Neural cell (in vitro differentiated cells): Measurements from ENCODE around the gene PRTN3. TPM values are rescaled to one million over a fixed set of nuclear protein-coding genes. Genes with fewer than 3 reads are reported as not detected.

ENCODE experiments used
- H2AFZ ChIP-seq: fragments of 200-600, 300-800 bp; sonication (generic), shearing (Covaris generic); 2 replicates; pipeline ENCODE4 v1.6.0; 2014; ENCODE audit warnings: low read depth, mild to moderate bottlenecking, antibody characterized with exemption, low read length, moderate library complexity
- H3F3A ChIP-seq: fragments of 200-600 bp; shearing (Covaris generic); 2 replicates; pipeline ENCODE4 v1.6.1; 2016; ENCODE audit warnings: mild to moderate bottlenecking, moderate library complexity, mixed read lengths, antibody characterized with exemption, low read length; ENCODE audit not compliant: insufficient read depth, poor library complexity, severe bottlenecking
- H3K27ac ChIP-seq: fragments of 200-600, 300-800 bp; sonication (generic), shearing (Covaris generic); 2 replicates; pipeline ENCODE4 v1.5.1; 2014; ENCODE audit warnings: mild to moderate bottlenecking, low read length, moderate library complexity
- H3K27me3 ChIP-seq: fragments of 300-800, 200-600 bp; sonication (generic), shearing (Covaris generic); 2 replicates; pipeline ENCODE4 v1.6.0; 2014; ENCODE audit warnings: mild to moderate bottlenecking, low read depth, low read length, moderate library complexity; ENCODE audit not compliant: insufficient read depth
- H3K36me3 ChIP-seq: fragments of 300-800, 200-600 bp; sonication (generic), shearing (Covaris generic); 2 replicates; pipeline ENCODE4 v1.5.1; 2014; ENCODE audit warnings: mild to moderate bottlenecking, antibody characterized with exemption, low read length, moderate library complexity; ENCODE audit not compliant: insufficient read depth
- H3K4me2 ChIP-seq: fragments of 300-800, 200-600 bp; sonication (generic), shearing (Covaris generic); 2 replicates; pipeline ENCODE4 v1.6.0; 2014; ENCODE audit warnings: mild to moderate bottlenecking, low read length
- H3K4me3 ChIP-seq: fragments of 300-800, 200-600 bp; sonication (generic), shearing (Covaris generic); 2 replicates; pipeline ENCODE4 v1.5.1; 2014; ENCODE audit warnings: mild to moderate bottlenecking, low read length, moderate library complexity
- H3K79me2 ChIP-seq: fragments of 200-600 bp; shearing (Covaris generic); replicated peaks from 2 replicates; pipeline ENCODE4 v1.6.0; 2014; ENCODE audit warnings: mild to moderate bottlenecking, low read length, moderate library complexity; ENCODE audit not compliant: insufficient read depth
- H3K9ac ChIP-seq: fragments of 300-800, 200-600 bp; sonication (generic), shearing (Covaris generic); 2 replicates; pipeline ENCODE4 v1.6.1; 2016; ENCODE audit warnings: mild to moderate bottlenecking, low read length, mixed read lengths
- H3K9me2 ChIP-seq: fragments of 200-600 bp; shearing (Covaris generic); 2 replicates; pipeline ENCODE4 v1.6.1; 2016; ENCODE audit warnings: mild to moderate bottlenecking, low read length, mixed read lengths; ENCODE audit not compliant: insufficient read depth
- H3K9me3 ChIP-seq: fragments of 200-600, 300-800 bp; sonication (generic), shearing (Covaris generic); 2 replicates; pipeline ENCODE4 v1.6.1; 2016; ENCODE audit warnings: mild to moderate bottlenecking, mixed run types, low read length, moderate library complexity, mixed read lengths
- H4K20me1 ChIP-seq: fragments of 200-600 bp; shearing (Covaris generic); 2 replicates; pipeline ENCODE4 v1.6.1; 2016; ENCODE audit warnings: mild to moderate bottlenecking, mixed run types; ENCODE audit not compliant: insufficient read depth
- EP300 ChIP-seq: fragments of 450-650 bp; conservative IDR thresholded peaks from 2 replicates; pipeline ENCODE4 v1.6.1; 2014; ENCODE audit warnings: antibody characterized with exemption, mild to moderate bottlenecking, moderate library complexity; ENCODE audit not compliant: poor library complexity, severe bottlenecking
- EZH2 ChIP-seq: fragments of 200-600, 300-800 bp; shearing (Covaris generic), sonication (generic); IDR thresholded peaks from 2 replicates; pipeline ENCODE4 v1.6.1; 2014; ENCODE audit warnings: antibody characterized with exemption, low read length, borderline replicate concordance, mild to moderate bottlenecking; ENCODE audit not compliant: insufficient read depth, poor library complexity, severe bottlenecking
- MXI1 ChIP-seq: fragments of 450-650 bp; conservative IDR thresholded peaks from 2 replicates; pipeline ENCODE4 v1.6.1; 2014; ENCODE audit warnings: antibody characterized with exemption, mild to moderate bottlenecking; ENCODE audit not compliant: poor library complexity, severe bottlenecking
- POLR2AphosphoS5 ChIP-seq: IDR thresholded peaks from 2 replicates; pipeline ENCODE4 v1.6.1; 2012
- RAD21 ChIP-seq: fragments of 450-650 bp; conservative IDR thresholded peaks from 2 replicates; pipeline ENCODE4 v1.6.1; 2014; ENCODE audit warnings: antibody characterized with exemption, mild to moderate bottlenecking, moderate library complexity
- SMC3 ChIP-seq: fragments of 450-650 bp; conservative IDR thresholded peaks from 2 replicates; pipeline ENCODE4 v1.6.1; 2014; ENCODE audit warnings: antibody characterized with exemption, mild to moderate bottlenecking, moderate library complexity; ENCODE audit not compliant: poor library complexity
- TAF1 ChIP-seq: IDR thresholded peaks from 2 replicates; pipeline ENCODE4 v1.6.1; 2012; ENCODE audit warnings: low read depth
- polyA plus RNA-seq: library from polyadenylated mRNA; depleted of rRNA; stranded (reverse); fragments of >200 nt; gene quantifications from 2 replicates; pipeline ENCODE4 v1.2.3, GENCODE V29; 2014
- TF ChIP-seq, protein P1 (sequence below): fragments of 450-650 bp; IDR thresholded peaks from 2 replicates; pipeline ENCODE4 v1.5.1; 2014; ENCODE audit warnings: antibody characterized with exemption, mild to moderate bottlenecking, moderate library complexity; ENCODE audit not compliant: poor library complexity, severe bottlenecking
- TF ChIP-seq, protein P2 (sequence below): IDR thresholded peaks from 2 replicates; pipeline ENCODE4 v1.6.1; 2012; ENCODE audit warnings: borderline replicate concordance

Gene PRTN3
- polyA plus RNA-seq, 1 donor from 2014 or later, result not detected

DNA sequence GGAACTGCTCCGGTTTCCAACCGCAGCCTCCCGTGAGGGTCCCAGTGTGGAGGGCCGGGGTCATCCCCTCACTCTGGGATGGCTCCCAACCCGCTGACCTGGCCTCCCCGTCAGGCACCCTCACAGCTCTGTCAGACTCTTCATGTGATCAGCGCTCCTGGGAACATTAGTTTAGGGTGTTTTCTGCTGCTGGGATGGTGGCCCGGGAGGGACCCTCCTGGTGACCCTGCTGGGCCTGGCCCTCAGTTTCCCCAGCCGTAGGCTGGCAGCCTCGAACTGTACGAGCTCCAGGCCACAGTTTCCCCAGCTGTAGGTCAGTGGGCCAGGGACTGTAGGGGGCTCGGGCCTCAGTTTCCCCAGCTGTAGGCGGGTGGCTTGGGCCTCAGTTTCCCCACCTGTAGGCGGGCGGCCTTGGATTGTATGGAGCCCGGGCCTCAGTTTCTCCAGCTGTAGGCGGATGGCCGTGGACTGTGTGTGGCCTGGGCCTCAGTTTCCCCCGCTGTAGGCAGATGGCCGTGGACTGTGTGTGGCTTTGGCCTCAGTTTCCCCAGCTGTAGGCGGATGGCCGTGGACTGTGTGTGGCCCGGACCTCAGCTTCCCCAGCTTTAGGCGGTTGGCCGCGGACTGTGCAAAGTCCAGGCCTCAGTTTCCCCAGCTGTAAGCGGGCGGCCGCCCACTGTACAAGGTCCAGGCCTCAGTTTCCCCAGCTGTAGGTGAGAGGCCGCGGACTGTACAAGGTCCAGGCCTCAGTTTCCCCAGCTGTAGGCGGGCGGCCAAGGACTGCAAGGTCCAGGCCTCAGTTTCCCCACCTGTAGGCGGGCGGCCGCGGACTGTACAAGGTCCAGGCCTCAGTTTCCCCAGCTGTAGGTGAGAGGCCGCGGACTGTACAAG is 44.9 kb upstream of the PRTN3 start:
- H3F3A ChIP-seq, result no peaks in the 10 kb centered on the region
- TF ChIP-seq MXI1 (no peak), SMC3 (no peak), POLR2AphosphoS5 (no peak), EP300 (no peak), RAD21 (no peak), EZH2 (no peak), TAF1 (no peak)
- TF ChIP-seq, protein P1, sequence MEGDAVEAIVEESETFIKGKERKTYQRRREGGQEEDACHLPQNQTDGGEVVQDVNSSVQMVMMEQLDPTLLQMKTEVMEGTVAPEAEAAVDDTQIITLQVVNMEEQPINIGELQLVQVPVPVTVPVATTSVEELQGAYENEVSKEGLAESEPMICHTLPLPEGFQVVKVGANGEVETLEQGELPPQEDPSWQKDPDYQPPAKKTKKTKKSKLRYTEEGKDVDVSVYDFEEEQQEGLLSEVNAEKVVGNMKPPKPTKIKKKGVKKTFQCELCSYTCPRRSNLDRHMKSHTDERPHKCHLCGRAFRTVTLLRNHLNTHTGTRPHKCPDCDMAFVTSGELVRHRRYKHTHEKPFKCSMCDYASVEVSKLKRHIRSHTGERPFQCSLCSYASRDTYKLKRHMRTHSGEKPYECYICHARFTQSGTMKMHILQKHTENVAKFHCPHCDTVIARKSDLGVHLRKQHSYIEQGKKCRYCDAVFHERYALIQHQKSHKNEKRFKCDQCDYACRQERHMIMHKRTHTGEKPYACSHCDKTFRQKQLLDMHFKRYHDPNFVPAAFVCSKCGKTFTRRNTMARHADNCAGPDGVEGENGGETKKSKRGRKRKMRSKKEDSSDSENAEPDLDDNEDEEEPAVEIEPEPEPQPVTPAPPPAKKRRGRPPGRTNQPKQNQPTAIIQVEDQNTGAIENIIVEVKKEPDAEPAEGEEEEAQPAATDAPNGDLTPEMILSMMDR, result no peak
- TF ChIP-seq, protein P2, sequence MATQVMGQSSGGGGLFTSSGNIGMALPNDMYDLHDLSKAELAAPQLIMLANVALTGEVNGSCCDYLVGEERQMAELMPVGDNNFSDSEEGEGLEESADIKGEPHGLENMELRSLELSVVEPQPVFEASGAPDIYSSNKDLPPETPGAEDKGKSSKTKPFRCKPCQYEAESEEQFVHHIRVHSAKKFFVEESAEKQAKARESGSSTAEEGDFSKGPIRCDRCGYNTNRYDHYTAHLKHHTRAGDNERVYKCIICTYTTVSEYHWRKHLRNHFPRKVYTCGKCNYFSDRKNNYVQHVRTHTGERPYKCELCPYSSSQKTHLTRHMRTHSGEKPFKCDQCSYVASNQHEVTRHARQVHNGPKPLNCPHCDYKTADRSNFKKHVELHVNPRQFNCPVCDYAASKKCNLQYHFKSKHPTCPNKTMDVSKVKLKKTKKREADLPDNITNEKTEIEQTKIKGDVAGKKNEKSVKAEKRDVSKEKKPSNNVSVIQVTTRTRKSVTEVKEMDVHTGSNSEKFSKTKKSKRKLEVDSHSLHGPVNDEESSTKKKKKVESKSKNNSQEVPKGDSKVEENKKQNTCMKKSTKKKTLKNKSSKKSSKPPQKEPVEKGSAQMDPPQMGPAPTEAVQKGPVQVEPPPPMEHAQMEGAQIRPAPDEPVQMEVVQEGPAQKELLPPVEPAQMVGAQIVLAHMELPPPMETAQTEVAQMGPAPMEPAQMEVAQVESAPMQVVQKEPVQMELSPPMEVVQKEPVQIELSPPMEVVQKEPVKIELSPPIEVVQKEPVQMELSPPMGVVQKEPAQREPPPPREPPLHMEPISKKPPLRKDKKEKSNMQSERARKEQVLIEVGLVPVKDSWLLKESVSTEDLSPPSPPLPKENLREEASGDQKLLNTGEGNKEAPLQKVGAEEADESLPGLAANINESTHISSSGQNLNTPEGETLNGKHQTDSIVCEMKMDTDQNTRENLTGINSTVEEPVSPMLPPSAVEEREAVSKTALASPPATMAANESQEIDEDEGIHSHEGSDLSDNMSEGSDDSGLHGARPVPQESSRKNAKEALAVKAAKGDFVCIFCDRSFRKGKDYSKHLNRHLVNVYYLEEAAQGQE, result no peak
- no peaks in the 10 kb centered on the region for H3K9me2 ChIP-seq
- no peaks in the 10 kb centered on the region for H3K9me3 ChIP-seq
- H3K79me2 ChIP-seq, result peaks cover 29% of the 10 kb centered on the region
- H3K27me3 ChIP-seq, result no peaks in the 10 kb centered on the region
- peaks cover 19% of the 10 kb centered on the region for H4K20me1 ChIP-seq
- H2AFZ ChIP-seq, result peak overlapping the region; percentile 87
- no peak overlapping the region for H3K4me2 ChIP-seq
- no peaks in the 10 kb centered on the region for H3K36me3 ChIP-seq
- H3K9ac ChIP-seq, result peak overlapping the region; percentile 73
- H3K4me3 ChIP-seq, result peak overlapping the region; percentile 75
- no peak overlapping the region for H3K27ac ChIP-seq

DNA sequence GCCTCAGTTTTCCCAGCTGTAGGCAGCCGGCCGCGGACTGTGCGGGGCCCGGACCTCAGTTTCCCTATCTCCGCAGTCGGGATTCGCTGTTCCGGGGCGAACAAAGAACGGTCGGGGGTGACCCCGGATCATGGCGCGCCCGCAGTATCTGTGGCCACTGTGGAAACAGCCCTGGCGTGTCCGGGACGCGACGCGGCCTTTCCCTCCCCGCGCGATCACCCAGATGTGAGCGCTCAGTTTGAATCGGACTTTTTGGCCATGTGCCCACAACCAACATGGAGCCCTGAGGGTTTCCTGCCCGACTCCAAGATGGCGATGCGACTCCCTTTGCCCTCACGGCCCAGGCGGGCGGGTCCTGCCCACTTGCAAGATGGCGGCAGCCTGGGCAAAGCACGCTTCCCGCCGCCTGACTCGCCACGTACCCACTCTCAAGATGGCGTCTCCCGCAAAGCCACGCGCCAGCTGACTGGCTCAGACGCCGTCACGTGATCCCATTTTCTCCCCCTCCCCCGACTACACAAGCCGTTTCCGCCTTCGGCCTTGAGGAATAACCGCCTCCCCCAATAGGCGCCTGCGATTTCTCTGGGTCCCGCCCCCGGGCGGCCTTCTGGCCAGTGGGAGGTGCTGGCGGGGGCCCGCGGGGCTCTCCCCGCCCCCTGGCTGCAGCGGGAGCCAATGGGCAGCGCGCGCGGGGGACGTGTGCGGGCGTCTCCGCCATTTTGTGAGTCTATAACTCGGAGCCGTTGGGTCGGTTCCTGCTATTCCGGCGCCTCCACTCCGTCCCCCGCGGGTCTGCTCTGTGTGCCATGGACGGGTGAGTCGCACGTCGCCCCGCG is 43.9 kb upstream of the PRTN3 start, which contains the start of gene PTBP1:
Gene PTBP1 (plus strand): TSS at position 761 of the 836 bp plus-strand sequence. CDS start 46 bp downstream, at position 807.
- TF ChIP-seq, protein P1, result no peak
- TF ChIP-seq TAF1 (peak; percentile 57), SMC3 (no peak), EZH2 (no peak), POLR2AphosphoS5 (peak; percentile 88), EP300 (peak; percentile 19), RAD21 (no peak), MXI1 (peak; percentile 95)
- TF ChIP-seq, protein P2, result peak; percentile 63
- H3K27ac ChIP-seq, result peak within 1 kb of the TSS; percentile 68

More for the DNA sequence above, 43.9 kb upstream of the PRTN3 start, which contains the start of gene PTBP1:
- Histone ChIP-seq H3K27me3 (no peaks in the 10 kb centered on the region), H3K4me3 (peak within 1 kb of the TSS; percentile 80), H3K4me2 (peak within 1 kb of the TSS; percentile 80), H3K36me3 (no peaks in the 10 kb centered on the region), H3K9ac (peak within 1 kb of the TSS; percentile 83), H2AFZ (peak within 1 kb of the TSS; percentile 87), H3F3A (no peaks in the 10 kb centered on the region), H3K79me2 (peaks cover 38% of the 10 kb centered on the region), H3K9me2 (no peaks in the 10 kb centered on the region), H3K9me3 (no peaks in the 10 kb centered on the region), H4K20me1 (peaks cover 28% of the 10 kb centered on the region)
